Right ventricle myocardium inferior (tissue), 1 donor: Measurements from ENCODE around the gene KIAA0040. TPM values are rescaled to one million over a fixed set of nuclear protein-coding genes. Genes with fewer than 3 reads are reported as not detected.
"Not testable (repeated sequence)": the region's sequence is repeated elsewhere in the genome, so short reads cannot be mapped to it uniquely, and the experiment has no call there.

Source experiments
- ATAC-seq: fragments of 200-7000 bp; cut with Tn5 transposase; one replicate; pipeline ENCODE4 v1.9.1; 2020; ENCODE audit warnings: mild to moderate bottlenecking, moderate library complexity
- DNase-seq: peaks from one replicate; pipeline ENCODE4 v3.0.0; 2021; ENCODE audit errors: missing footprints
- intact Hi-C: fragments of 100-400 bp; cut with DNase I; formaldehyde crosslinking; loops from one replicate; pipeline ENCODE4 v1.11.0; 2022
- total RNA-seq: library from RNA; stranded (reverse); fragmentation: NEBNext Ultra II Directional; extraction: Animal tissue kit (Norgen Biotek cat#: 25700); gene quantifications from one replicate; pipeline ENCODE4 v1.2.1, GENCODE V29; 2021
- donor health status: DM: no; HTN: yes; CAD: no; lungs with severe emphysema.

KIAA0040 gene
- total RNA-seq, 1 donor from 2014 or later: 22.8 TPM

DNA sequence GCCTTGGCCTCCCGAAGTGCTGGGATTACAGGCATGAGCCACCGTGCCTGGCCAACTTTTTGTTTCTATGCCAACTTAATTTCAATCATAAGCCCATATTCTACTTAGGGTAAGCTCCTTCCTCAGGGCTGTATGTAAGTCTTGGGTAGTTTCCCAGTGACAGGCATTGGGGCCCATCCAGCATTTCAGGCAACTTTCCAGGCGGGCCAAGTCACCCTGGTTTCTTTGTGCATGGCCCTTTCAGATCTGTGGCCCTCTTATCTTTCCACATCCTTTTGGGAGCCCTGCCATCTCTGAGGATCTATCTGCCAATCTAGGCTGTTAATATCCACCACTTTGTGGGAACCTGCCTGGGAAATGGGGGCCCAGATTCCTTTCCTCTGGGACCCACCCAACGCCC is 66.2 kb downstream of the KIAA0040 start:
- ATAC-seq: no peak
- DNase-seq: no peak
- intact Hi-C loops: loop anchor here (10.0 kb wide), 1 partner anchor 362 kb away; no protein-coding TSS in a partner anchor

DNA sequence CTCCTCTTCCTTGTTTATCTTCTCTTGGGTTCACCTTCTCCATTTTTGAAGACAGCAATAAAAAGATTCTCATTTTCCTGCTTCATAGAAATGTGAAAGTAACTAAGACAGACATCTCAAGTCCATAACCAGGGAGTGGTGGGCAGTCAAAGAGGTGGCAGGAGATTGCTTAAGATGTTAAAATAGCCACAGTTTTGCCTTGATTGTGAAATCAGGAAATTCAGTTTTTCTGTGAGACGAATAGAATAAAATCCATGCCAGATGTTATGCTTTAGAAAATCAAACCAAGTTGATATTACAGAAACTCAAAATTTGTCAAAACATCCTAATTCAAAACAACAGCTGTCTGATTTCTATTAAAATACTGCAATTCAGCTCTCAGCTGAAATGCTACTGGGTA is 67.7 kb downstream of the KIAA0040 start:
- ATAC-seq (peak; percentile 35), DNase-seq (no peak)
- intact Hi-C loops: loop anchor here (2.0 to 10.0 kb wide), 2 partner anchors 94 to 360 kb away; no protein-coding TSS in a partner anchor

DNA sequence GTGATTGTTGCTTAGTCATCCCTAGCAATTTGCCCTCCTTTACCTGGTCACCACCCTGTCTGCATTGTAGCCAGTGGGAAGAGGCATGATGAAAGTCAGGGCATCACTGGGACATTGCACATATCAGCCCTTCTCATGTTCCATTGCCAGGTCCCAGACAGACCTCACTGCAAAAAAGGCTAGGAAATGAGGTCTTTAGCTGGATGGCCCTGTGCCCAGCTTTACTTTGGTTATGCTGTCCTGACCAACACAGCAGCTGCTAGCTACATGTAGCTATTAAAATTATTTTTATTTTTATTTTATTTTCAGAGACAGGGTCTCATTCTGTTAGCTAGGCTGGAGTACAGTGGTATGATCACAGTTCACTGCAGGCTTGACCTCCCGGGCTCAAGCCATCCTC is 72.1 kb downstream of the KIAA0040 start:
- DNase-seq: no peak
- intact Hi-C loops: loop anchor here (10.0 kb wide), 1 partner anchor 356 kb away; no protein-coding TSS in a partner anchor

DNA sequence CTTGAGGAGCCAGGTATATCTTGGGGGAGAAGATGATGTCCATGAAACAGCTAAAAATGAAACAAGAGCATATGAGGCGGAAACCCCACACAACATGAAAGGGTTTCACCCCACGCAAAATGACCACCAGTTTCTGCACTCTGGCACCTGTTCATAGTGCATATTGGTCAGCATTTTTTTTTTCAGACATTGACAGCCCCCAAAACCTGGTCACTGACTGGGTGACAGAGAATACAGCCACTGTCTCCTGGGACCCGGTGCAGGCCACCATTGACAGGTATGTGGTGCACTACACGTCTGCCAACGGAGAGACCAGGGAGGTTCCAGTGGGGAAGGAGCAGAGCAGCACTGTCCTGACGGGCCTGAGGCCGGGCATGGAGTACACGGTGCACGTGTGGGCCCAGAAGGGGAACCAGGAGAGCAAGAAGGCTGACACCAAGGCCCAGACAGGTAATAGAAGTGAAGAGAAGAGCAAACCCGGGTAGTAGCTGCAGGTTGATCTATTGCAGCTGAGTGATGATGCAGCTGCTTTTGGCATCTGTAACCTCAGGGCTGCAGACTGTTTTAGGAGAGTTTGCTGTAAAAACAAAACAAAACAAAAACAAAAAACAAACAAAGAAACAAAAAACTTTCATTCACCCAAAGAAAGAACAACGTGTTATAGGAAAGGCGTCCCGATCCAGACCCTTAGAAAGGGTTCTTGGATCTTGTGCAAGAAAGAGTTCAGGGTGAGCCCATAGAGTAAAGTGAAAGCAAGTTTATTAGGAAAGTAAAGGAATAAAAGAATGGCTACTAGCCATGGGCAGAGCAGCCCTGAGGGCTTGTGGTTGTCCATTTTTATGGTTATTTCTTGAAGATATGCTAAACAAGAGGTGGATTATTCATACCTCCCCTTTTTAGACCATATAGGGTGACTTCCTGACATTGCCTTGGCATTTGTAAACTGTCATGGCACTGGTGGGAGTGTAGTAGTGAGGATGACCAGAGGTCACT is 73.9 kb downstream of the KIAA0040 start:
- DNase-seq: no peak
- no peak for ATAC-seq
- intact Hi-C loops: no loop called here

More for the DNA sequence above, 72.1 kb downstream of the KIAA0040 start:
- ATAC-seq: no peak

DNA sequence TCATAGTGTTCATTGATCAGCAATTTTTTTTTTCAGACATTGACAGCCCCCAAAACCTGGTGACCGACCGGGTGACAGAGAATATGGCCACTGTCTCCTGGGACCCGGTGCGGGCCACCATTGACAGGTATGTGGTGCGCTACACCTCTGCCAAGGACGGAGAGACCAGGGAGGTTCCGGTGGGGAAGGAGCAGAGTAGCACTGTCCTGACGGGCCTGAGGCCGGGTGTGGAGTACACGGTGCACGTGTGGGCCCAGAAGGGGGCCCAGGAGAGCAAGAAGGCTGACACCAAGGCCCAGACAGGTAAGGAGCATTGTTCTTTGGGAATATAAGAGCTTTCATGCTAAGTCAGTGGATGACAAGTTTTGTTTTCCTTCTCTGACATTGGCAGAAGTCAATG is 75.7 kb downstream of the KIAA0040 start:
- intact Hi-C loops: no loop called here
- DNase-seq: no peak
- no peak for ATAC-seq

DNA sequence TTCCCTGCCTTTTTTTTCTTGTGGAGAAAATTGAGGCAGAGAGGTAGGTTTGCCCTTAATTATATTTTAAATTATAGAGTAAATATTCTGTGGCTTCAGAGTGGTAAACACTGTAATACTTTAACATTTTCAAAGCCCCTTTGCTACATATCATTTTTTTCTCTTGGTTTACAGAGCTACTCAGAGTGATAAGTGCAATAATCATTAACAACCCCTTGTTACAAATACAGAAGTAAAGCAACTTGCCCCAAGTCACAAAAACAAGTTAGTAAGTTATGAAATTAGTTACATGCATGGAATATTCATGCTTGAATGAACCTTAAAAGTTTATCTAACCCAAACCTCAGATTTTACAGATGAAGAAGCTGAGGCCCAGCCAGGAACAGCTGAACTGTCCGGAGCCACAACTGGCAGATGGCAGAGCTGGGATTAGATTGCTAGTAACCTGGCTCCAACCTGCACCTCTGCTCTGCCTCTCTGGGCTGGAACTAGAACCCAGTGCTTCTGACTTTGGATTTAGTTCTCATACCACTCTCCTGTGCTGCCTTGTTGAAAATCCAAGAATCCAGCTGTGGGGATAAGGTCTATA is 76.3 kb downstream of the KIAA0040 start:
- intact Hi-C loops: no loop called here
- DNase-seq: no peak
- no peak for ATAC-seq

DNA sequence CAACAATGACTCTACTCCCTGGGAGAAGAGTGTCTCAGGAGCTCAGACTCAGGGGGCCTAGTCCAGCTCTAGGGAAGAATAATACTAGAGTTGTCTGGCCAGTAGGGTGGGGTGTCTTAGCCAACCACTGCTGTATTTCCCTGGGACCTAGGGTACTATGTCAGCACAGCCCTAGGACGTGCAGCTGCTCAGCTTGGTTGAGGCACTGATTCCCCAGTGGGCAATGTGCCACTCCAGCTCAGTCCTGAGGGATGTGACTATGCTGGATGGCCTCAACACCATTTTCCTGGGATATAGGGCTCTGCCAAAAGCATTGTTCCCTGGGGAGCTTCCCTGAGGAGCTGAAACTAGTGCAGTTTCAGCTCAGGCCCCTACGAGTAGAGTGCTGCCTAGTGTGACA is 77.6 kb downstream of the KIAA0040 start:
- no peak for DNase-seq
- intact Hi-C loops: no loop called here
- ATAC-seq: no peak

DNA sequence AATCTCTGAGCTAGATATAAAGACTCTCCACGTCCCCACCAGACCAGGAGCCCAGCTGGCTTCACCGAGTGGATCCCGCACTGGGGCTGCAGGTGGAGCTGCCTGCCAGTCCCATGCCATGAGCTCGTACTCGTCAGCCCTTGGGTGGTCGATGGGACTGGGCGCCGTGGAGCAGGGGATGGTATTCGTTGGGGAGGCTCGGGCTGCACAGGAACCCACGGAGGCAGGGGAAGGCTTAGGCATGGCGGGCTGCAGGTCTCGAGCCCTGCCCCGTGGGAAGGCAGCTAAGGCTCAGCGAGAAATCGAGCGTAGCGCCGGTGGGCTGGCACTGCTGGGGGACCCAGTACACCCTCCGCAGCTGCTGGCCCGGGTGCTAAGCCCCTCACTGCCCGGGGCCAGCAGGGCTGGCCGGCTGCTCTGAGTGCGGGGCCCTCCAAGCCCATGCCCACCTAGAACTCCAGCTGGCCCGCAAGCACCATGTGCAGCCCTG is 84.2 kb downstream of the KIAA0040 start:
- DNase-seq, ATAC-seq, intact Hi-C loops: not testable (repeated sequence)

Other genes starting within 250 kb of the KIAA0040 start
- 84.2 TPM for gene CACYBP, start 192.8 kb downstream of the KIAA0040 start, total RNA-seq
- 29.2 TPM for gene MRPS14, start 169.4 kb downstream of the KIAA0040 start, total RNA-seq
- gene TNN, start 124.9 kb downstream of the KIAA0040 start, total RNA-seq: 0.08 TPM